GM12891 (cell line): Measurements from ENCODE around the gene CTBP2.

Experiments used
- POLR2A ChIP-seq: IDR thresholded peaks from 2 replicates; pipeline ENCODE4 v1.6.1; 2011; ENCODE audit warnings: low read depth, low read length, control low read depth
- POLR2AphosphoS5 ChIP-seq: IDR thresholded peaks from 2 replicates; pipeline ENCODE4 v1.6.1; 2011; ENCODE audit warnings: low read depth, low read length, control low read depth

DNA sequence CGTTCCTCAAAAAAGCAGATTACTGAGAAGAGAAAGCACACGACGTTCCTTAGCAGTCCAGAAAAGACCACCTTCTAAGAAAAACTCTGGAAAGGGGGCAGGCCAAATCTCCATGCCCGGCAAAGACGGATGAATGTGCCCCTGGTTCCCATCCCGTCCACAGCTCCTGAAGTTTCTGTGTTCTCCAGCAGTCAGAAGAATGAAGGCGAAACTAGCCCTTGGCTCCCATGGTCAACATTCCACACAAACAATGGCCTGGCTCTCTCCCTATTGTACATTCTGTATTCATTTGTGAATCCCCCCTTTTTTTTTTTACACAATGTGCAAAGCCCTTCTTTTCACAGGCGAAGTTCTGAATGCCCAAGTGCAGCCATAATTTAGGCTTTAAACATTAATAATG is 5.3 kb downstream of the CTBP2 start:
- no peak for TF ChIP-seq POLR2A
- TF ChIP-seq POLR2AphosphoS5 = no peak
